Gastroesophageal sphincter (tissue), 3 donors: ENCODE data around the gene GNG4.

Source experiments
- POLR2A ChIP-seq, 2 donors: fragments of 450-650 bp; IDR thresholded peaks; one replicate each; pipeline ENCODE4 v1.6.1; 2017; ENCODE audit warnings: antibody characterized with exemption in 2 of 2, mild to moderate bottlenecking in 2 of 2, moderate library complexity in 1 of 2
- POLR2AphosphoS5 ChIP-seq: sonication (generic); formaldehyde crosslinking; IDR thresholded peaks from one replicate; pipeline ENCODE4 v1.6.1; 2017; ENCODE audit warnings: antibody characterized with exemption
- TF ChIP-seq, protein P1 (sequence below), 4 experiments: fragments of 200-600 bp in 2 of 4; fragments of 450-650 bp in 2 of 4; sonication (generic) in 1 of 4; IDR thresholded peaks; one replicate each; pipeline ENCODE4 v1.5.1; 2017 to 2019; ENCODE audit warnings: antibody characterized with exemption in 4 of 4, mild to moderate bottlenecking in 2 of 4, moderate library complexity in 2 of 4

DNA sequence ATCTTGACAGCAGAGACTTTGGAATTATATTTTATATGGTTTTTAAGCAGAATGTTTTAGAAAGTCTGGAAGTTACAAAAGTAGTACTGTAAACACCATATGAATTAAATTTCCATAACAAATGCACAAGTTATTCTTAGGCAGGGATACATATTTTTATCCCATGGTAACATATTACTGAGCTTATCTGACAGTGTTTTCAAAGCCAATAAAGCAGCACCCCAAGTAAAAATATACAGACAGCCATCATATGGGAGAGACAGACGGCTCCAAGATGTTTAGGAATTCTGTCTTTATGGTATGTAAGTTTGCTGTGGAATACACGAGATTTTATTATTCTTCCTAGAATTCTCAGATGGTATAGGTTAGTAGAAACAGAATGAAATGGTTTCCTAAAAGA lies 12.0 kb upstream of the GNG4 start:
- TF ChIP-seq, protein P1, sequence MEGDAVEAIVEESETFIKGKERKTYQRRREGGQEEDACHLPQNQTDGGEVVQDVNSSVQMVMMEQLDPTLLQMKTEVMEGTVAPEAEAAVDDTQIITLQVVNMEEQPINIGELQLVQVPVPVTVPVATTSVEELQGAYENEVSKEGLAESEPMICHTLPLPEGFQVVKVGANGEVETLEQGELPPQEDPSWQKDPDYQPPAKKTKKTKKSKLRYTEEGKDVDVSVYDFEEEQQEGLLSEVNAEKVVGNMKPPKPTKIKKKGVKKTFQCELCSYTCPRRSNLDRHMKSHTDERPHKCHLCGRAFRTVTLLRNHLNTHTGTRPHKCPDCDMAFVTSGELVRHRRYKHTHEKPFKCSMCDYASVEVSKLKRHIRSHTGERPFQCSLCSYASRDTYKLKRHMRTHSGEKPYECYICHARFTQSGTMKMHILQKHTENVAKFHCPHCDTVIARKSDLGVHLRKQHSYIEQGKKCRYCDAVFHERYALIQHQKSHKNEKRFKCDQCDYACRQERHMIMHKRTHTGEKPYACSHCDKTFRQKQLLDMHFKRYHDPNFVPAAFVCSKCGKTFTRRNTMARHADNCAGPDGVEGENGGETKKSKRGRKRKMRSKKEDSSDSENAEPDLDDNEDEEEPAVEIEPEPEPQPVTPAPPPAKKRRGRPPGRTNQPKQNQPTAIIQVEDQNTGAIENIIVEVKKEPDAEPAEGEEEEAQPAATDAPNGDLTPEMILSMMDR (IDR thresholded peaks at IDR 0.05), result no peak
- TF ChIP-seq POLR2AphosphoS5 (no peak), POLR2A (IDR thresholded peaks at IDR 0.05) (no peak)
